ENCODE data around the gene RPTOR.
A peak's percentile ranks its signal among the peaks of the same experiment; 100 is the strongest.

Gene RPTOR

GRCh38 chr17:80860703-80861417, 316.2 kb downstream of the RPTOR start:
- no peak for TF ChIP-seq CTCF (IDR thresholded peaks at IDR 0.05; ENCODE audit: low read depth, low read length)
- TF ChIP-seq EZH2phosphoT487 (IDR thresholded peaks at IDR 0.05; ENCODE audit: low read depth) = no peak
- no peak overlapping the region for H3K9ac ChIP-seq (ENCODE audit: low read length)
- H3K79me2 ChIP-seq (ENCODE audit: low read length) = no peaks in the 10 kb centered on the region
- no peak overlapping the region for H2AFZ ChIP-seq (ENCODE audit: low read depth, low read length)
- H3K4me2 ChIP-seq (ENCODE audit: low read length) = peak overlapping the region; percentile 27
- H4K20me1 ChIP-seq (ENCODE audit: insufficient read depth, low read length) = no peaks in the 10 kb centered on the region
- H3K27me3 ChIP-seq (ENCODE audit: low read depth, low read length) = no peaks in the 10 kb centered on the region
- H3K9me3 ChIP-seq (ENCODE audit: insufficient read depth, low read length) = no peaks in the 10 kb centered on the region
- H3K27ac ChIP-seq (ENCODE audit: low read length) = no peak overlapping the region
- peaks cover 19% of the 10 kb centered on the region for H3K36me3 ChIP-seq (replicated peaks; ENCODE audit: low read depth, low read length)
- peaks cover 26% of the 10 kb centered on the region for H3K4me1 ChIP-seq (ENCODE audit: low read length)
- no peak overlapping the region for H3K4me3 ChIP-seq (ENCODE audit: low read length)

- Histone ChIP-seq H3K4me2 (ENCODE audit: low read length) (peak overlapping the region; percentile 27; the same call in 1 of the 2 replicates), H3K9ac (ENCODE audit: low read length) (no peak overlapping the region), H3K36me3 (replicated peaks; ENCODE audit: low read depth, low read length) (peaks cover 19% of the 10 kb centered on the region), H3K4me3 (ENCODE audit: low read length) (no peak overlapping the region), H3K4me1 (ENCODE audit: low read length) (peaks cover 22% of the 10 kb centered on the region), H3K27ac (ENCODE audit: low read length) (no peak overlapping the region), H3K9me3 (ENCODE audit: insufficient read depth, low read length) (no peaks in the 10 kb centered on the region), H3K79me2 (ENCODE audit: low read length) (no peaks in the 10 kb centered on the region), H2AFZ (ENCODE audit: low read depth, low read length) (no peak overlapping the region), H3K27me3 (ENCODE audit: low read depth, low read length) (no peaks in the 10 kb centered on the region), H4K20me1 (ENCODE audit: insufficient read depth, low read length) (0 out of 2 replicates have a peak, but pooled peaks cover 1% of the 10 kb centered on the region)
- TF ChIP-seq CTCF (IDR thresholded peaks at IDR 0.05; ENCODE audit: low read depth, low read length) (no peak), EZH2phosphoT487 (IDR thresholded peaks at IDR 0.05; ENCODE audit: low read depth) (no peak)
Measured at GRCh38 chr17:80861418-80861815, 316.8 kb downstream of the RPTOR start.

GRCh38 chr17:80861892-80862291, 317.3 kb downstream of the RPTOR start:
- H3K4me3 ChIP-seq (ENCODE audit: low read length) = no peak overlapping the region
- H2AFZ ChIP-seq (ENCODE audit: low read depth, low read length) = no peak overlapping the region
- 0 out of 2 replicates have a peak, but pooled peaks have one; percentile 8 for TF ChIP-seq CTCF (IDR thresholded peaks at IDR 0.05; ENCODE audit: low read depth, low read length)
- TF ChIP-seq EZH2phosphoT487 (IDR thresholded peaks at IDR 0.05; ENCODE audit: low read depth) = no peak
- 0 out of 2 replicates have a peak, but pooled peaks cover 6% of the 10 kb centered on the region for H4K20me1 ChIP-seq (ENCODE audit: insufficient read depth, low read length)
- peaks cover 21% of the 10 kb centered on the region for H3K36me3 ChIP-seq (replicated peaks; ENCODE audit: low read depth, low read length)
- H3K4me1 ChIP-seq (ENCODE audit: low read length) = peaks cover 18% of the 10 kb centered on the region
- no peaks in the 10 kb centered on the region for H3K79me2 ChIP-seq (ENCODE audit: low read length)
- H3K9ac ChIP-seq (ENCODE audit: low read length) = no peak overlapping the region
- H3K27ac ChIP-seq (ENCODE audit: low read length) = no peak overlapping the region
- no peak overlapping the region for H3K4me2 ChIP-seq (ENCODE audit: low read length)
- no peaks in the 10 kb centered on the region for H3K27me3 ChIP-seq (ENCODE audit: low read depth, low read length)
- H3K9me3 ChIP-seq (ENCODE audit: insufficient read depth, low read length) = no peaks in the 10 kb centered on the region

GRCh38 chr17:80862481-80862961, 317.9 kb downstream of the RPTOR start:
- Histone ChIP-seq H3K4me1 (ENCODE audit: low read length) (peaks cover 14% of the 10 kb centered on the region), H3K4me2 (ENCODE audit: low read length) (no peak overlapping the region), H2AFZ (ENCODE audit: low read depth, low read length) (no peak overlapping the region), H3K9ac (ENCODE audit: low read length) (no peak overlapping the region), H3K9me3 (ENCODE audit: insufficient read depth, low read length) (no peaks in the 10 kb centered on the region), H3K79me2 (ENCODE audit: low read length) (no peaks in the 10 kb centered on the region), H3K27ac (ENCODE audit: low read length) (no peak overlapping the region), H3K36me3 (replicated peaks; ENCODE audit: low read depth, low read length) (peaks cover 21% of the 10 kb centered on the region), H3K27me3 (ENCODE audit: low read depth, low read length) (no peaks in the 10 kb centered on the region), H4K20me1 (ENCODE audit: insufficient read depth, low read length) (0 out of 2 replicates have a peak, but pooled peaks cover 7% of the 10 kb centered on the region), H3K4me3 (ENCODE audit: low read length) (no peak overlapping the region)
- TF ChIP-seq EZH2phosphoT487 (IDR thresholded peaks at IDR 0.05; ENCODE audit: low read depth) (no peak), CTCF (IDR thresholded peaks at IDR 0.05; ENCODE audit: low read depth, low read length) (no peak)
